Neural cell (in vitro differentiated cells): ENCODE results near the gene EML4.

Source experiments
- EZH2 ChIP-seq: fragments of 200-600, 300-800 bp; shearing (Covaris generic), sonication (generic); IDR thresholded peaks from 2 replicates; pipeline ENCODE4 v1.6.1; 2014; ENCODE audit warnings: antibody characterized with exemption, low read length, borderline replicate concordance, mild to moderate bottlenecking; ENCODE audit not compliant: insufficient read depth, poor library complexity, severe bottlenecking
- REST ChIP-seq: IDR thresholded peaks from 2 replicates; pipeline ENCODE4 v1.6.1; 2012; ENCODE audit warnings: borderline replicate concordance

GRCh38 chr2:42244520-42244919 is 75.4 kb downstream of the EML4 start:
- no peak for TF ChIP-seq EZH2
- TF ChIP-seq REST: no peak
